C4-2B (cell line): ENCODE data around the gene HELB.

ENCODE experiments used
- ZFX ChIP-seq: fragments of 450-650 bp; IDR thresholded peaks from 2 replicates; pipeline ENCODE4 v1.6.1; 2017
- TF ChIP-seq, protein P1 (sequence below): fragments of 450-650 bp; conservative IDR thresholded peaks from 2 replicates; pipeline ENCODE4 v1.5.1; 2017; ENCODE audit warnings: mild to moderate bottlenecking

DNA sequence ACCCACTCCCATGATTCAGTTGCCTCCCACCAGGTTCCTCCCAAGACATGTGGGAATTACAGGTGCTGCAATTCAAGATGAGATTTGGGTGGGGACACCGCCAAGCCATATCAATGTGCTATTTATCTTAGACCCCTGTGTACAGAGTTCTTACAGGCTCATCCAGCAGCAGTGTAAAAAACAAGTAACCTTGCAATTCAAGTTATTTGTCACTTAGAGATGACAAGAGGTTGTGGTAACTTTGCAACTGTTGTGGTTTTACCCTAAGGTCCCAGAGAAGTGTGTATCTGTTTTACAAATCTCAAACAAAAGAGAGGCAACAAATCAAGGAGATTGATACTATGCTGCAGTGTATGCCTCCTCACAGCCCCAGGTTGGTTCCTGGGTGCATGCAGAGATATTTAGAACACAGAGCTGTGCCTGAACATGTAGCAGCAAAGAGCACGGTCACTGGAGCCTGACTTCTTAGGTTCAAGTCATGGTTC lies 11.5 kb upstream of the HELB start:
- TF ChIP-seq, protein P1, sequence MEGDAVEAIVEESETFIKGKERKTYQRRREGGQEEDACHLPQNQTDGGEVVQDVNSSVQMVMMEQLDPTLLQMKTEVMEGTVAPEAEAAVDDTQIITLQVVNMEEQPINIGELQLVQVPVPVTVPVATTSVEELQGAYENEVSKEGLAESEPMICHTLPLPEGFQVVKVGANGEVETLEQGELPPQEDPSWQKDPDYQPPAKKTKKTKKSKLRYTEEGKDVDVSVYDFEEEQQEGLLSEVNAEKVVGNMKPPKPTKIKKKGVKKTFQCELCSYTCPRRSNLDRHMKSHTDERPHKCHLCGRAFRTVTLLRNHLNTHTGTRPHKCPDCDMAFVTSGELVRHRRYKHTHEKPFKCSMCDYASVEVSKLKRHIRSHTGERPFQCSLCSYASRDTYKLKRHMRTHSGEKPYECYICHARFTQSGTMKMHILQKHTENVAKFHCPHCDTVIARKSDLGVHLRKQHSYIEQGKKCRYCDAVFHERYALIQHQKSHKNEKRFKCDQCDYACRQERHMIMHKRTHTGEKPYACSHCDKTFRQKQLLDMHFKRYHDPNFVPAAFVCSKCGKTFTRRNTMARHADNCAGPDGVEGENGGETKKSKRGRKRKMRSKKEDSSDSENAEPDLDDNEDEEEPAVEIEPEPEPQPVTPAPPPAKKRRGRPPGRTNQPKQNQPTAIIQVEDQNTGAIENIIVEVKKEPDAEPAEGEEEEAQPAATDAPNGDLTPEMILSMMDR = no peak
- no peak for TF ChIP-seq ZFX
